GM19043 (cell line): ENCODE data around the gene SLC22A16.
"Not testable (repeated sequence)": the region's sequence is repeated elsewhere in the genome, so short reads cannot be mapped to it uniquely, and the experiment has no call there.

Experiments
- ATAC-seq: cut with Tn5 transposase; IDR thresholded peaks from one replicate; pipeline ENCODE4 v1.9.1; 2021; ENCODE audit warnings: low read depth; ENCODE audit not compliant: unreplicated experiment

The SLC22A16 gene, protein sequence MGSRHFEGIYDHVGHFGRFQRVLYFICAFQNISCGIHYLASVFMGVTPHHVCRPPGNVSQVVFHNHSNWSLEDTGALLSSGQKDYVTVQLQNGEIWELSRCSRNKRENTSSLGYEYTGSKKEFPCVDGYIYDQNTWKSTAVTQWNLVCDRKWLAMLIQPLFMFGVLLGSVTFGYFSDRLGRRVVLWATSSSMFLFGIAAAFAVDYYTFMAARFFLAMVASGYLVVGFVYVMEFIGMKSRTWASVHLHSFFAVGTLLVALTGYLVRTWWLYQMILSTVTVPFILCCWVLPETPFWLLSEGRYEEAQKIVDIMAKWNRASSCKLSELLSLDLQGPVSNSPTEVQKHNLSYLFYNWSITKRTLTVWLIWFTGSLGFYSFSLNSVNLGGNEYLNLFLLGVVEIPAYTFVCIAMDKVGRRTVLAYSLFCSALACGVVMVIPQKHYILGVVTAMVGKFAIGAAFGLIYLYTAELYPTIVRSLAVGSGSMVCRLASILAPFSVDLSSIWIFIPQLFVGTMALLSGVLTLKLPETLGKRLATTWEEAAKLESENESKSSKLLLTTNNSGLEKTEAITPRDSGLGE

DNA sequence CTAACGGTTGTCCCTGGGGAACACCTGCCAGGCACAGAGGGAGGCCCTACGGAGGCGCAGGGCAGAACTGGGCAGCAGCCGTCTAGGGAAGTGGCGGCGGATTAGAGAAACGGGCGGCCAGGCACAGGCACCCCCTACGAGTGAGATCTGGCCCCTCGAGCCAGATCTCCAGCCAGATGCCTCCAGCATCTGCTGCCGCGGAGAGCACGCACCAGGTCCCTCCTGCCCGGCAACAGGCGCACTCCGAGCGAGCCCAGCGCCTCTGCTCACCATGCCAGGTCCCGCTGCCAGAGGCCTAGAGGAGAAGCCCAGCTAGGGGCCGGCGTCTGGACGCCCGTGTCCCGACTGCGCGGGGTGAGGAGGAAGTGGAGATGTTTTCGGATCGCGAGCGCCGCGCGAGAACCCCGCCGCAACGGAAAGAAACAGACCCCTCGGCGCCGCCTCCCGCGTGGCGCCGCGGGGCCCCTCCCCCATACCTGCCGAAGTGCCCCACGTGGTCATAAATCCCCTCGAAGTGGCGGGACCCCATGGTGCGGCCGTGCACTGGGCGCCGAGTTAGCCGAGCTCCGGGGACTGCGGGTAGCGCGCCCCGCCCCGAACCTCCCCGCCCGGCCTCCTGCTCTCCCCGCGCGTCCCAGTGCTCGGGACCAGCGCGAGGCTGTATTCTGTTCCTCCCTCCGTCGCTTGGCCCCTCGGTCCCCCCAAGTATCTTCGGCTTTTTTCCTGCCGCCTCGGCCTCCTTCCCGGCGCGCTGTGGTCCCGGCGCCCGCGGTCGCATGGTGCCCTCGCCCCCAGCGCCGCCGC lies at the start of gene SLC22A16:
Gene SLC22A16 (minus strand): TSS at position 568 of the 804 bp plus-strand sequence. CDS start 39 bp downstream, at position 529.
- no peak for ATAC-seq

DNA sequence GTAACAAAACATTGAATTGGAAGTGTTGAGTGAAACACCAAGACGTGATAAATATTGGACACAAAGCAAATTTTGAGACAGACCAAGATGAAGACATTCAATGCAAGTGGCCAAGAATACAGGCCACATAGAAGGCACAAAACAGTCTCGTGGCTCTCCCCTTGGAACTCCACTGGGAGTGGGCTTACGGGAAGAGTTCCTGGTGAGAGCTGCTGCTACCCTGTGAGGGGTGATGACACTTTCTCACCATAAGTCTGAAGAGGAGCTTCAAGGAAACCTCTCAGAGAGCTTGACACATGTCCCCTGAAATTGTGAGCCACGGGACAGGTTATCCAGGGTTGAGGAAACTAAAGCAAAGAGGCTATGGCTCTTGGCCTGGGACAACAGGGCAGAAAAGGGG lies 48.6 kb upstream of the SLC22A16 start:
- no peak for ATAC-seq

DNA sequence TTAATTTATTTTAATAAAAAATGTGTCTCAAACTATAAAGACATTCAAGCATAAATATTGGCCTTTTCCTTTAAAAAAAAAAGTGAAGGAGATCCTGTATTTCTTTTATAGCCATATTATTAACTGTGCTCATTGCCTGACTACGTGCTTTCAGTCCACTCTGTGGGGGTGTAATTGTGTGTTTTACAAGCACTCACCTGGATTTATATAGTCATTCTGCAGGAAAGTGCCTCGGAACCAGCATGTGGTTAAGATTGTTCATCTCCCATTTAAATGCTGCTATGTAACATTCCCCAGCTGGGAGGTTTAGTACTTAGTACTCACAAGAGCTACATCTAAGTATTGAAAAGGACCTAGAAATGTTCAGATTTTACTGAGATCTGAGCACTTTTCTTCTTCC lies 47.9 kb upstream of the SLC22A16 start:
- no peak for ATAC-seq

DNA sequence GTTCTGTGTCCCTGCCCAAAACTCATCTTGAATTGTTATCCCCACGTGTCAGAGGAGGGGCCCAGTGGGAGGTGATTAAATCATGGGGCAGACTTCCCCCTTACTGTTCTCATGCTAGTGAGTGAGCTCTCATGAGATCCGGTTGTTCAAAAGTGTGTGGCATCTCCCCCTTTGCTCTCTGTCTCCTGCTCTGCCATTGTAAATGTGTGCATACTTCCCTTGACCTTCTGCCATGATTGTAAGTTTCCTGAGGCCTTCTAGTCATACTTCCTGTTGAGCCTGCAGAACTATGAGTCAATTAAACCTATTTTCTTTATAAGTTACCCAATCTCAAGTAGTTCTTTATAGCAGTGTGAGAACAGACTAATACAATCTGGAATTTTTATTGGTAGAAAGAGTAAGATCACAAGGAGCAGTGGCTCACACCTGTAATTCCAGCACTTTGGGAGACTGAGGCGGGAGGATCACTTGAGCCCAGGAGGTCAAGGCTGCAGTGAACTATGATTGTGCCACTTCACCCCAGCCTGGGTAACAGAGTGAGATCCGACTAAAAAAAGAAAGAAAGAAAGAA lies 47.1 kb upstream of the SLC22A16 start:
- no peak for ATAC-seq

DNA sequence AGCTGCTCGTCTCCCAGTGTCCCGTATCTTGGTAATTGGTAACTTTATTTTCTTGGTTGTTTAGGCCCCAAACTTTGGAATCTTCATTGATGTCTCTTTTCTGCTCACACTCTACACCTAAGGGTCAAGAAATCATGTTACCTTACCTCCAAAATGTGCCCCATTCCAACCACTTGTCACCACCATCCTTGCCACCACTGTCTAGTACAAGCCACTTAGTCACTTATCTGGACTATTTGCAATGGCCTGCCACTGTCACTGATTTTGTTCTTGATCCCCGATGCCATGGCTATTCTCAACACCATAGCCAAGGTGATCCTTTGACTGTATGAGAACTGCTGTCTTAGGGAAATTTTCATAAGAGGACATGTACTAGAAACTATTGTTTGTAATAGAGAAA lies 46.0 kb upstream of the SLC22A16 start:
- no peak for ATAC-seq

- no peak for ATAC-seq
Observed at GRCh38 chr6:110520992-110521543, 44.7 kb upstream of the SLC22A16 start.

GRCh38 chr6:110520209-110520965 lies 44.0 kb upstream of the SLC22A16 start:
- no peak for ATAC-seq

DNA sequence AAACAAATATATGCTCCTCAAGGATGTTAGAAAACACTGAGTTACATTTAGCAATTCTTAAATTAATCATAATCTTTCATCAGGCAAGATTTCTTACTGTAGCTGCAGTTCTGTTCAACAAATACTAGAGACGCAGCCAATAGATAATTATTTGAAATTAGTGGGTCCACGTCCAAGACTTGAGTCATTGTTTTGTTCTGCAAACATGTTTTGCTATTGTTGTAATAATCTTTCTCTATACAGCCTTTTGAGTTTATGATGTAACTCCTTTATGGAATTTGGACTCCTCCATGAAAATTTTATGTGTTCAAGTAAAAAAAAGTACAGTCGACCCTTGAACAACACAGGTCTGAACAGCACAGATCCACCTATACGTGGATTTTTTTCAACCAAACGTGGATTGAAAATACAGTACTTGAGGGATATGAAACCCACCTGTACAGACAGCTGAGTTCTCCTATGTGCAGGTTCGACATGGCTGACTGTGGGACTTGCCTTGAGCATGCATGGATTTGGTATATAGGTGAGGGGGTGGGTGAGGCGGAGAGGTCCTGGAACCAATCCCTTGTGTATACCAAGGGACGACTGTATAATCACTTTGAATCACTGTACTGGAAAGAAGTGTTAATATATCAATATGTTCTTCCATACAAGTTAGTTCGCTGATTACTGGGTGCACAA lies 41.3 kb upstream of the SLC22A16 start:
- no peak for ATAC-seq

DNA sequence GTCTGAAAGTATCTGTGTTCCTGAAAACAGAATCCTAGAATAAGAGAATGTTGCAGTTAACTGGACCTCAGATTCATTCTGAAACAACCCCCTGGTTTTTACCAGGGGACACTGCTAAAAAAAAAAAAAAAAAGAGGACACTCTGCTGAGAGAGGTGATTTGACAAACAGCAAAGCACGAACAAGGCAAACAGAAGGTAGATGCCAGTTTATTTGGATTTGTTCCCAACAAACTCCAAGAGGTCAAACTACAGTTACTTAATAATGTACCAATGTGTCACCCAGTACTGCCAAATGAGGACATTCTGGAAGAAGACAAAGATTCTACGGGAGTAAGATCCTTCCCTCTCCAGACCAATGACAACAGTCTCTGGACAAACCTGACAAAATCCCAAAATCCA lies 40.6 kb upstream of the SLC22A16 start:
- no peak for ATAC-seq

GRCh38 chr6:110514818-110515217 lies 38.4 kb upstream of the SLC22A16 start:
- no peak for ATAC-seq

- no peak for ATAC-seq
Observed at GRCh38 chr6:110512991-110513390, 36.6 kb upstream of the SLC22A16 start.

GRCh38 chr6:110512549-110512948 lies 36.1 kb upstream of the SLC22A16 start:
- not testable (repeated sequence) for ATAC-seq

GRCh38 chr6:110511401-110511800 lies 35.0 kb upstream of the SLC22A16 start:
- ATAC-seq: no peak

GRCh38 chr6:110509617-110510241 lies 33.3 kb upstream of the SLC22A16 start:
- ATAC-seq: no peak

DNA sequence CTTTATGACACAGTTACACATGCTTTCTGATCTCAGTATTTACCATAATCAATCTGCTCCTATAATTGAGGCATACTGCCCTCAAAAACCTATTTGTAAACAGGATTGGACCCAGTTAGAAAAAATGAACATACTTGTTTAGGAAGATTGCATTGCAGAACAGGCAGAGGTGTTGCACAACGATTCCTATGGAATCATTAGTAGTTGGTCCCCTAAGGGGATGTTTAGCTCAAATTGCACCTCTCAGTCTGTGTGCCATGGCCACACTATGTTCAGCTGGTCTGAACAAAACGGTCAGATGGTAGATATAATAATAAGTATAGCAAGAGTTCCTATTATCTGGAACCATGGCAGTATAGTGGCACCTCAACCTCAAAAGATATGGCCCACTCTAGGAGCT lies 28.5 kb upstream of the SLC22A16 start:
- ATAC-seq: not testable (repeated sequence)

- ATAC-seq: no peak
Observed at GRCh38 chr6:110495949-110496348, 19.5 kb upstream of the SLC22A16 start.

DNA sequence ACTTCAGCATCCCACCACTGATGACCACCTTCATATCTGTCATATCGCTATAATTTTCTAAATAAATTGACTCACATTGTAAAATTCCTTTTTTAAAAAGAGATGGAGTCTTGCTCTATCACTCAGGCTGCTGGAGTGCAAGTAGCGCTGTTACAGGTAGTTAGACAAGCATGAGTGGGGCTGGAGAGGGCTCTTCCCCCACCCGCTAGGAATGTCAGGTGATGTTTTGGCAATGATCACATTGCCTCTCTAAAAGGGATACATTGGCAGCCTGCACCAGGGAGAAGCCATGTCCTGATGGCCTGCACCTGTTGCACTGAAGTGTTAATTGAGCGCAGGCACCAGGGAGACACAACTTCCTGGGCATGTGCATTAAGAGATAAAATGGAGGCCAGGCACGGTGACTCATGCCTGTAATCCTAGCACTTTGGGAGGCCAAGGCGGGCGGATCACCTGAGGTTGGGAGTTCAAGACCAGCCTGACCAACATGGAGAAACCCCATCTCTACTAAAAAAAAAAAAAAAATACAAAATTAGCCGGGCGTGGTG lies 16.9 kb upstream of the SLC22A16 start:
- no peak for ATAC-seq

DNA sequence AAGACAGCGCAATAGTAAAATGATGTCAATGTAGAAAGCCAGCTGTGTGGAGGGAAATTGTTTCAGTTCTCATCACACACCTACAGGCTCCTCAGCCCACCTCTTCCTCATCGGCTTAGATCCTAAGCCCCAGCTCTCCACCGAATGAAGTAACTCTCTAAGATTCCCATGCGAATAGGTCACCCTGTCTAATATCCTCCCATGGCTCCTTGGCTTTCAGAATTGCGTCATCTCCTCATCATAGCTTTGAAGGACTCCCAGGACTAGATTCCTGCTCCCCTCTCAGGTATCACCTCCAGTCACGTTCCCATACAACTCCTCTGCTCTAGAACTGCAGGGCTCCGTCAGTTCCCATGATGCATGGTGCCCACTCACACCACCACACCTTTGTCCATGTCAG lies 16.2 kb upstream of the SLC22A16 start:
- no peak for ATAC-seq
